Measurements from ENCODE around the gene MOK. TPM values are rescaled to one million over a fixed set of nuclear protein-coding genes. Genes with fewer than 3 reads are reported as not detected.

The MOK gene
- total RNA-seq, 2 experiments from 2014 or later, result 6.2 to 6.6 TPM

- no peak for ATAC-seq
- no peaks in the 10 kb centered on the region for H3K27me3 Mint-ChIP-seq
- no peak for TF ChIP-seq CTCF (IDR thresholded peaks at IDR 0.05)
- no peaks in the 10 kb centered on the region for H3K9me3 Mint-ChIP-seq
- intact Hi-C loops (cut with micrococcal nuclease), result no loop called here
- ChIA-PET POLR2A (interaction anchor here (0.6 kb wide), 1 partner anchor 101 kb away, joined by 3 read pairs; no protein-coding TSS in a partner anchor), CTCF (no interaction called here)
- H3K4me3 Mint-ChIP-seq, result no peak overlapping the region
- DNase-seq, result no peak
- H3K27ac Mint-ChIP-seq, result no peak overlapping the region
- H3K36me3 Mint-ChIP-seq (ENCODE audit: low read depth), result peaks cover 7% of the 10 kb centered on the region
- no peaks in the 10 kb centered on the region for H3K4me1 Mint-ChIP-seq (ENCODE audit: low read depth)
Measured at GRCh38 chr14:102213470-102213869, 91.5 kb downstream of the MOK start.

- Mint-ChIP-seq H3K36me3 (ENCODE audit: low read depth) (peaks cover 7% of the 10 kb centered on the region), H3K4me1 (ENCODE audit: low read depth) (no peaks in the 10 kb centered on the region), H3K4me3 (no peak overlapping the region), H3K27ac (no peak overlapping the region), H3K27me3 (no peaks in the 10 kb centered on the region), H3K9me3 (no peaks in the 10 kb centered on the region)
- intact Hi-C loops (cut with micrococcal nuclease), result no loop called here
- no peak for DNase-seq
- ChIA-PET POLR2A (interaction anchor here (0.6 kb wide), 1 partner anchor 102 kb away, joined by 3 read pairs; no protein-coding TSS in a partner anchor), CTCF (no interaction called here)
- TF ChIP-seq CTCF (IDR thresholded peaks at IDR 0.05), result no peak
- no peak for ATAC-seq
Measured at GRCh38 chr14:102212845-102213244, 92.1 kb downstream of the MOK start.

- H3K4me1 Mint-ChIP-seq (ENCODE audit: low read depth), result no peaks in the 10 kb centered on the region
- DNase-seq, result no peak
- H3K27me3 Mint-ChIP-seq, result no peaks in the 10 kb centered on the region
- no peak overlapping the region for H3K27ac Mint-ChIP-seq
- H3K4me3 Mint-ChIP-seq, result no peak overlapping the region
- H3K9me3 Mint-ChIP-seq, result no peaks in the 10 kb centered on the region
- TF ChIP-seq CTCF (IDR thresholded peaks at IDR 0.05), result no peak
- ChIA-PET CTCF (no interaction called here), POLR2A (no interaction called here)
- ATAC-seq, result no peak
- H3K36me3 Mint-ChIP-seq (ENCODE audit: low read depth), result peaks cover 7% of the 10 kb centered on the region
- intact Hi-C loops (cut with micrococcal nuclease), result no loop called here
Measured at GRCh38 chr14:102212356-102212755, 92.6 kb downstream of the MOK start.

- ChIA-PET POLR2A (no interaction called here), CTCF (no interaction called here)
- Mint-ChIP-seq H3K27ac (no peak overlapping the region), H3K4me3 (no peak overlapping the region), H3K36me3 (ENCODE audit: low read depth) (peaks cover 7% of the 10 kb centered on the region), H3K4me1 (ENCODE audit: low read depth) (no peaks in the 10 kb centered on the region), H3K9me3 (no peaks in the 10 kb centered on the region), H3K27me3 (no peaks in the 10 kb centered on the region)
- TF ChIP-seq CTCF (IDR thresholded peaks at IDR 0.05), result no peak
- ATAC-seq, result no peak
- no peak for DNase-seq
- intact Hi-C loops (cut with micrococcal nuclease), result no loop called here
Measured at GRCh38 chr14:102211240-102211639, 93.7 kb downstream of the MOK start.

- DNase-seq (no peak), ATAC-seq (no peak)
- intact Hi-C loops (cut with micrococcal nuclease), result no loop called here
- ChIA-PET CTCF (no interaction called here), POLR2A (no interaction called here)
- no peak overlapping the region for H3K4me3 Mint-ChIP-seq
- no peaks in the 10 kb centered on the region for H3K27me3 Mint-ChIP-seq
- no peak for TF ChIP-seq CTCF (IDR thresholded peaks at IDR 0.05)
- peaks cover under 1% of the 10 kb centered on the region for H3K4me1 Mint-ChIP-seq (ENCODE audit: low read depth)
- no peak overlapping the region for H3K27ac Mint-ChIP-seq
- no peaks in the 10 kb centered on the region for H3K9me3 Mint-ChIP-seq
- H3K36me3 Mint-ChIP-seq (ENCODE audit: low read depth), result peaks cover 7% of the 10 kb centered on the region
Measured at GRCh38 chr14:102210421-102211042, 94.4 kb downstream of the MOK start.
